GM23338 (cell line): Measurements from ENCODE around the gene ST14. TPM values are rescaled to one million over a fixed set of nuclear protein-coding genes. Genes with fewer than 3 reads are reported as not detected.

ENCODE experiments used
- ATAC-seq: fragments of 200-7000 bp; cut with Tn5 transposase; 3 replicates; pipeline ENCODE4 v1.9.1; 2020
- DNase-seq: peaks from one replicate; pipeline ENCODE4 v3.0.0-alpha.2; 2015; ENCODE audit warnings: low spot score
- H2AFZ ChIP-seq: fragments of 200-600 bp; sonication (generic); 2 replicates; pipeline ENCODE4 v1.8.0; 2016; ENCODE audit warnings: antibody characterized with exemption, mild to moderate bottlenecking, moderate library complexity
- H3F3A ChIP-seq: fragments of 200-600 bp; sonication (generic); replicated peaks from 2 replicates; pipeline ENCODE4 v1.8.0; 2017; ENCODE audit warnings: antibody characterized with exemption, mixed run types, low read depth
- H3K27ac ChIP-seq: fragments of 200-600 bp; sonication (generic); 2 replicates; pipeline ENCODE4 v1.6.1; 2016; ENCODE audit warnings: low read depth
- H3K27me3 ChIP-seq: fragments of 200-600 bp; sonication (generic); 2 replicates; pipeline ENCODE4 v1.8.0; 2016; ENCODE audit warnings: mild to moderate bottlenecking, mixed run types, moderate library complexity; ENCODE audit not compliant: insufficient read depth
- H3K36me3 ChIP-seq: fragments of 200-600 bp; sonication (generic); 2 replicates; pipeline ENCODE4 v1.8.0; 2016; ENCODE audit warnings: mild to moderate bottlenecking; ENCODE audit not compliant: insufficient read depth
- H3K4me1 ChIP-seq: fragments of 200-600 bp; sonication (generic); 2 replicates; pipeline ENCODE4 v1.8.0; 2016; ENCODE audit warnings: mild to moderate bottlenecking, moderate library complexity; ENCODE audit not compliant: insufficient read depth
- H3K4me2 ChIP-seq: fragments of 200-600 bp; sonication (generic); 2 replicates; pipeline ENCODE4 v1.7.1; 2017; ENCODE audit warnings: mixed run types
- H3K4me3 ChIP-seq: fragments of 200-600 bp; sonication (generic); 2 replicates; pipeline ENCODE4 v1.6.1; 2016; ENCODE audit warnings: mixed run types
- H3K79me2 ChIP-seq: fragments of 200-600 bp; sonication (generic); replicated peaks from 2 replicates; pipeline ENCODE4 v1.8.0; 2017; ENCODE audit warnings: mild to moderate bottlenecking; ENCODE audit not compliant: insufficient read depth
- H3K9me2 ChIP-seq: fragments of 200-600 bp; sonication (generic); 2 replicates; pipeline ENCODE4 v1.8.0; 2017; ENCODE audit not compliant: insufficient read depth
- H4K20me1 ChIP-seq: fragments of 200-600 bp; sonication (generic); replicated peaks from 2 replicates; pipeline ENCODE4 v1.8.0; 2017; ENCODE audit warnings: mild to moderate bottlenecking; ENCODE audit not compliant: insufficient read depth
- H3K27ac Mint-ChIP-seq: 2 replicates; pipeline ENCODE4 v1.8.0; 2020; ENCODE audit warnings: inconsistent platforms, mild to moderate bottlenecking, moderate library complexity, mixed read lengths
- H3K27me3 Mint-ChIP-seq: 3 replicates; pipeline ENCODE4 v1.8.0; 2022; ENCODE audit warnings: low read depth, mild to moderate bottlenecking, moderate library complexity, mixed read lengths, inconsistent platforms; ENCODE audit not compliant: insufficient read depth, poor library complexity
- H3K36me3 Mint-ChIP-seq: 3 replicates; pipeline ENCODE4 v1.8.0; 2021; ENCODE audit warnings: low read depth, mild to moderate bottlenecking, inconsistent platforms, moderate library complexity, mixed read lengths
- H3K4me1 Mint-ChIP-seq: 3 replicates; pipeline ENCODE4 v1.8.0; 2020; ENCODE audit warnings: mild to moderate bottlenecking, inconsistent platforms, mixed read lengths
- H3K4me3 Mint-ChIP-seq: 3 replicates; pipeline ENCODE4 v1.8.0; 2021; ENCODE audit warnings: moderate library complexity, mild to moderate bottlenecking, inconsistent platforms, mixed read lengths
- H3K9me3 Mint-ChIP-seq: 3 replicates; pipeline ENCODE4 v1.8.0; 2020; ENCODE audit warnings: moderate library complexity, mild to moderate bottlenecking, inconsistent platforms, mixed read lengths
- CREB1 ChIP-seq: fragments of 250-450 bp; sonication (Bioruptor Pico); IDR thresholded peaks from 2 replicates; pipeline ENCODE4 v1.5.0; 2020; ENCODE audit warnings: low read depth, mild to moderate bottlenecking, moderate library complexity
- EZH2 ChIP-seq: fragments of 200-600 bp; sonication (generic); IDR thresholded peaks from one replicate; pipeline ENCODE4 v1.8.0; 2017; ENCODE audit warnings: antibody characterized with exemption, mild to moderate bottlenecking, low read depth; ENCODE audit not compliant: unreplicated experiment
- EZH2phosphoT487 ChIP-seq: fragments of 200-600 bp; sonication (generic); IDR thresholded peaks from one replicate; pipeline ENCODE4 v1.8.1; 2018; ENCODE audit warnings: antibody characterized with exemption; ENCODE audit not compliant: unreplicated experiment
- JUNB ChIP-seq: IDR thresholded peaks from one replicate; pipeline ENCODE4 v1.6.1; 2016; ENCODE audit warnings: antibody characterized with exemption; ENCODE audit not compliant: unreplicated experiment
- NANOG ChIP-seq: IDR thresholded peaks from 2 replicates; pipeline ENCODE4 v1.6.1; 2016; ENCODE audit warnings: antibody characterized with exemption, borderline replicate concordance
- POLR2AphosphoS5 ChIP-seq: IDR thresholded peaks from 2 replicates; pipeline ENCODE4 v1.6.1; 2016; ENCODE audit warnings: antibody characterized with exemption, low read depth
- STAT1 ChIP-seq: IDR thresholded peaks from one replicate; pipeline ENCODE4 v1.6.1; 2016; ENCODE audit warnings: antibody characterized with exemption; ENCODE audit not compliant: unreplicated experiment
- ZNF114 ChIP-seq: fragments of 250-450 bp; sonication (Bioruptor Pico); IDR thresholded peaks from 2 replicates; pipeline ENCODE4 v1.5.0; 2020; ENCODE audit warnings: mild to moderate bottlenecking, moderate library complexity
- ZNF331 ChIP-seq: fragments of 250-450 bp; sonication (Bioruptor Pico); IDR thresholded peaks from 2 replicates; pipeline ENCODE4 v1.5.0; 2020; ENCODE audit warnings: low read depth, mild to moderate bottlenecking, moderate library complexity
- polyA plus RNA-seq: library from polyadenylated mRNA; unstranded; fragments of >200 nt; fragmentation: Nextera tagmentation; extraction: Ambion mirVana; gene quantifications from 2 replicates; pipeline ENCODE4 v1.2.1, GENCODE V29; 2016
- total RNA-seq: library from RNA; depleted of rRNA; stranded (reverse); fragments of >200 nt; shearing (Covaris generic); gene quantifications from 2 replicates; pipeline ENCODE4 v1.2.3, GENCODE V29; 2014
- TF ChIP-seq, protein P1 (sequence below): fragments of 250-450 bp; sonication (Bioruptor Pico); IDR thresholded peaks from 2 replicates; pipeline ENCODE4 v1.5.0; 2020; ENCODE audit warnings: mild to moderate bottlenecking, moderate library complexity
- TF ChIP-seq, protein P2 (sequence below): IDR thresholded peaks from one replicate; pipeline ENCODE4 v1.6.1; 2018; ENCODE audit warnings: antibody characterized with exemption; ENCODE audit not compliant: unreplicated experiment
- TF ChIP-seq, protein P3 (sequence below): IDR thresholded peaks from 2 replicates; pipeline ENCODE4 v1.6.1; 2016; ENCODE audit warnings: antibody characterized with exemption
- TF ChIP-seq, protein P4 (sequence below), 2 experiments: fragments of 200-600 bp in 1 of 2; sonication (generic) in 1 of 2; conservative IDR thresholded peaks; 2 replicates each; pipeline versions ENCODE4 v1.5.1 to v1.6.1; 2016 to 2017; ENCODE audit warnings: antibody characterized with exemption in 2 of 2, low read depth in 2 of 2, mild to moderate bottlenecking in 2 of 2, moderate library complexity in 1 of 2

The ST14 gene
- total and polyA plus RNA-seq, 2 experiments from 2014 or later = 7.9 to 32.7 TPM

DNA sequence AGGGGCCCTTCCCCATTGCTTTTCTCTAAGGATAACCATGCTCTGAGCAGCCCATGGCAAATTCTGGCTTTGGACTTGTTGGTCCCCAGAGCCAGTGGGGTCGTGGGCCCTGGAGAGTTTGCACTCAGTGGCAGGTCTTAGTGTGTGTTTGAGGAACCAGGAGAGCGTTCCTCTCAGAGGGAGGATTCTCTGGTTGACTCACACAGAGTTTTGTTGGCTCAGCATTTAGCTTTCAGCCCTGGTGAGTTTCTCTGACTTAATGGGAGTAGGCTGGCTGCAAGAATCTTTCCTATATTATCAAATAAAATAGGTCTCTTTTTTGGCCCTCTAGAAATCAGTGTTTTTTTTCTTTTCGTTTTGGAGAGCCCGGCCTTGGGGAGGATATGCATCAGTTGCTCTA, 20.9 kb downstream of the ST14 start:
- no peaks in the 10 kb centered on the region for H3K9me3 Mint-ChIP-seq
- Histone ChIP-seq H3K4me3 (no peak overlapping the region), H4K20me1 (no peaks in the 10 kb centered on the region), H3K9me2 (no peaks in the 10 kb centered on the region), H2AFZ (no peak overlapping the region), H3K4me1 (no peaks in the 10 kb centered on the region; the same call in 1 of the 2 replicates), H3K4me2 (no peak overlapping the region), H3F3A (no peaks in the 10 kb centered on the region), H3K27me3 (no peaks in the 10 kb centered on the region), H3K27ac (no peak overlapping the region), H3K36me3 (no peaks in the 10 kb centered on the region), H3K79me2 (no peaks in the 10 kb centered on the region)
- H3K4me1 Mint-ChIP-seq = peaks cover 14% of the 10 kb centered on the region
- no peaks in the 10 kb centered on the region; the same call in 2 of the 3 replicates for H3K36me3 Mint-ChIP-seq
- peaks cover 7% of the 10 kb centered on the region for H3K27me3 Mint-ChIP-seq
- TF ChIP-seq, protein P1, sequence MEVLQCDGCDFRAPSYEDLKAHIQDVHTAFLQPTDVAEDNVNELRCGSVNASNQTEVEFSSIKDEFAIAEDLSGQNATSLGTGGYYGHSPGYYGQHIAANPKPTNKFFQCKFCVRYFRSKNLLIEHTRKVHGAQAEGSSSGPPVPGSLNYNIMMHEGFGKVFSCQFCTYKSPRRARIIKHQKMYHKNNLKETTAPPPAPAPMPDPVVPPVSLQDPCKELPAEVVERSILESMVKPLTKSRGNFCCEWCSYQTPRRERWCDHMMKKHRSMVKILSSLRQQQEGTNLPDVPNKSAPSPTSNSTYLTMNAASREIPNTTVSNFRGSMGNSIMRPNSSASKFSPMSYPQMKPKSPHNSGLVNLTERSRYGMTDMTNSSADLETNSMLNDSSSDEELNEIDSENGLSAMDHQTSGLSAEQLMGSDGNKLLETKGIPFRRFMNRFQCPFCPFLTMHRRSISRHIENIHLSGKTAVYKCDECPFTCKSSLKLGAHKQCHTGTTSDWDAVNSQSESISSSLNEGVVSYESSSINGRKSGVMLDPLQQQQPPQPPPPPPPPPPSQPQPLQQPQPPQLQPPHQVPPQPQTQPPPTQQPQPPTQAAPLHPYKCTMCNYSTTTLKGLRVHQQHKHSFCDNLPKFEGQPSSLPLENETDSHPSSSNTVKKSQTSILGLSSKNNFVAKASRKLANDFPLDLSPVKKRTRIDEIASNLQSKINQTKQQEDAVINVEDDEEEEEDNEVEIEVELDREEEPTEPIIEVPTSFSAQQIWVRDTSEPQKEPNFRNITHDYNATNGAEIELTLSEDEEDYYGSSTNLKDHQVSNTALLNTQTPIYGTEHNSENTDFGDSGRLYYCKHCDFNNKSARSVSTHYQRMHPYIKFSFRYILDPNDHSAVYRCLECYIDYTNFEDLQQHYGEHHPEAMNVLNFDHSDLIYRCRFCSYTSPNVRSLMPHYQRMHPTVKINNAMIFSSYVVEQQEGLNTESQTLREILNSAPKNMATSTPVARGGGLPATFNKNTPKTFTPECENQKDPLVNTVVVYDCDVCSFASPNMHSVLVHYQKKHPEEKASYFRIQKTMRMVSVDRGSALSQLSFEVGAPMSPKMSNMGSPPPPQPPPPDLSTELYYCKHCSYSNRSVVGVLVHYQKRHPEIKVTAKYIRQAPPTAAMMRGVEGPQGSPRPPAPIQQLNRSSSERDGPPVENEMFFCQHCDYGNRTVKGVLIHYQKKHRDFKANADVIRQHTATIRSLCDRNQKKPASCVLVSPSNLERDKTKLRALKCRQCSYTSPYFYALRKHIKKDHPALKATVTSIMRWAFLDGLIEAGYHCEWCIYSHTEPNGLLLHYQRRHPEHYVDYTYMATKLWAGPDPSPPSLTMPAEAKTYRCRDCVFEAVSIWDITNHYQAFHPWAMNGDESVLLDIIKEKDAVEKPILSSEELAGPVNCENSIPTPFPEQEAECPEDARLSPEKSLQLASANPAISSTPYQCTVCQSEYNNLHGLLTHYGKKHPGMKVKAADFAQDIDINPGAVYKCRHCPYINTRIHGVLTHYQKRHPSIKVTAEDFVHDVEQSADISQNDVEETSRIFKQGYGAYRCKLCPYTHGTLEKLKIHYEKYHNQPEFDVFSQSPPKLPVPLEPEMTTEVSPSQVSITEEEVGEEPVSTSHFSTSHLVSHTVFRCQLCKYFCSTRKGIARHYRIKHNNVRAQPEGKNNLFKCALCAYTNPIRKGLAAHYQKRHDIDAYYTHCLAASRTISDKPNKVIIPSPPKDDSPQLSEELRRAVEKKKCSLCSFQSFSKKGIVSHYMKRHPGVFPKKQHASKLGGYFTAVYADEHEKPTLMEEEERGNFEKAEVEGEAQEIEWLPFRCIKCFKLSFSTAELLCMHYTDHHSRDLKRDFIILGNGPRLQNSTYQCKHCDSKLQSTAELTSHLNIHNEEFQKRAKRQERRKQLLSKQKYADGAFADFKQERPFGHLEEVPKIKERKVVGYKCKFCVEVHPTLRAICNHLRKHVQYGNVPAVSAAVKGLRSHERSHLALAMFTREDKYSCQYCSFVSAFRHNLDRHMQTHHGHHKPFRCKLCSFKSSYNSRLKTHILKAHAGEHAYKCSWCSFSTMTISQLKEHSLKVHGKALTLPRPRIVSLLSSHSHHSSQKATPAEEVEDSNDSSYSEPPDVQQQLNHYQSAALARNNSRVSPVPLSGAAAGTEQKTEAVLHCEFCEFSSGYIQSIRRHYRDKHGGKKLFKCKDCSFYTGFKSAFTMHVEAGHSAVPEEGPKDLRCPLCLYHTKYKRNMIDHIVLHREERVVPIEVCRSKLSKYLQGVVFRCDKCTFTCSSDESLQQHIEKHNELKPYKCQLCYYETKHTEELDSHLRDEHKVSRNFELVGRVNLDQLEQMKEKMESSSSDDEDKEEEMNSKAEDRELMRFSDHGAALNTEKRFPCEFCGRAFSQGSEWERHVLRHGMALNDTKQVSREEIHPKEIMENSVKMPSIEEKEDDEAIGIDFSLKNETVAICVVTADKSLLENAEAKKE = no peak
- no peak for TF ChIP-seq ZNF331 (CRISPR knock-in tag)
- TF ChIP-seq STAT1 = no peak
- TF ChIP-seq, protein P2, sequence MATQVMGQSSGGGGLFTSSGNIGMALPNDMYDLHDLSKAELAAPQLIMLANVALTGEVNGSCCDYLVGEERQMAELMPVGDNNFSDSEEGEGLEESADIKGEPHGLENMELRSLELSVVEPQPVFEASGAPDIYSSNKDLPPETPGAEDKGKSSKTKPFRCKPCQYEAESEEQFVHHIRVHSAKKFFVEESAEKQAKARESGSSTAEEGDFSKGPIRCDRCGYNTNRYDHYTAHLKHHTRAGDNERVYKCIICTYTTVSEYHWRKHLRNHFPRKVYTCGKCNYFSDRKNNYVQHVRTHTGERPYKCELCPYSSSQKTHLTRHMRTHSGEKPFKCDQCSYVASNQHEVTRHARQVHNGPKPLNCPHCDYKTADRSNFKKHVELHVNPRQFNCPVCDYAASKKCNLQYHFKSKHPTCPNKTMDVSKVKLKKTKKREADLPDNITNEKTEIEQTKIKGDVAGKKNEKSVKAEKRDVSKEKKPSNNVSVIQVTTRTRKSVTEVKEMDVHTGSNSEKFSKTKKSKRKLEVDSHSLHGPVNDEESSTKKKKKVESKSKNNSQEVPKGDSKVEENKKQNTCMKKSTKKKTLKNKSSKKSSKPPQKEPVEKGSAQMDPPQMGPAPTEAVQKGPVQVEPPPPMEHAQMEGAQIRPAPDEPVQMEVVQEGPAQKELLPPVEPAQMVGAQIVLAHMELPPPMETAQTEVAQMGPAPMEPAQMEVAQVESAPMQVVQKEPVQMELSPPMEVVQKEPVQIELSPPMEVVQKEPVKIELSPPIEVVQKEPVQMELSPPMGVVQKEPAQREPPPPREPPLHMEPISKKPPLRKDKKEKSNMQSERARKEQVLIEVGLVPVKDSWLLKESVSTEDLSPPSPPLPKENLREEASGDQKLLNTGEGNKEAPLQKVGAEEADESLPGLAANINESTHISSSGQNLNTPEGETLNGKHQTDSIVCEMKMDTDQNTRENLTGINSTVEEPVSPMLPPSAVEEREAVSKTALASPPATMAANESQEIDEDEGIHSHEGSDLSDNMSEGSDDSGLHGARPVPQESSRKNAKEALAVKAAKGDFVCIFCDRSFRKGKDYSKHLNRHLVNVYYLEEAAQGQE = no peak
- TF ChIP-seq EZH2 = no peak
- TF ChIP-seq, protein P3, sequence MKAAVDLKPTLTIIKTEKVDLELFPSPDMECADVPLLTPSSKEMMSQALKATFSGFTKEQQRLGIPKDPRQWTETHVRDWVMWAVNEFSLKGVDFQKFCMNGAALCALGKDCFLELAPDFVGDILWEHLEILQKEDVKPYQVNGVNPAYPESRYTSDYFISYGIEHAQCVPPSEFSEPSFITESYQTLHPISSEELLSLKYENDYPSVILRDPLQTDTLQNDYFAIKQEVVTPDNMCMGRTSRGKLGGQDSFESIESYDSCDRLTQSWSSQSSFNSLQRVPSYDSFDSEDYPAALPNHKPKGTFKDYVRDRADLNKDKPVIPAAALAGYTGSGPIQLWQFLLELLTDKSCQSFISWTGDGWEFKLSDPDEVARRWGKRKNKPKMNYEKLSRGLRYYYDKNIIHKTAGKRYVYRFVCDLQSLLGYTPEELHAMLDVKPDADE = no peak
- TF ChIP-seq POLR2AphosphoS5 = no peak
- TF ChIP-seq, protein P4, sequence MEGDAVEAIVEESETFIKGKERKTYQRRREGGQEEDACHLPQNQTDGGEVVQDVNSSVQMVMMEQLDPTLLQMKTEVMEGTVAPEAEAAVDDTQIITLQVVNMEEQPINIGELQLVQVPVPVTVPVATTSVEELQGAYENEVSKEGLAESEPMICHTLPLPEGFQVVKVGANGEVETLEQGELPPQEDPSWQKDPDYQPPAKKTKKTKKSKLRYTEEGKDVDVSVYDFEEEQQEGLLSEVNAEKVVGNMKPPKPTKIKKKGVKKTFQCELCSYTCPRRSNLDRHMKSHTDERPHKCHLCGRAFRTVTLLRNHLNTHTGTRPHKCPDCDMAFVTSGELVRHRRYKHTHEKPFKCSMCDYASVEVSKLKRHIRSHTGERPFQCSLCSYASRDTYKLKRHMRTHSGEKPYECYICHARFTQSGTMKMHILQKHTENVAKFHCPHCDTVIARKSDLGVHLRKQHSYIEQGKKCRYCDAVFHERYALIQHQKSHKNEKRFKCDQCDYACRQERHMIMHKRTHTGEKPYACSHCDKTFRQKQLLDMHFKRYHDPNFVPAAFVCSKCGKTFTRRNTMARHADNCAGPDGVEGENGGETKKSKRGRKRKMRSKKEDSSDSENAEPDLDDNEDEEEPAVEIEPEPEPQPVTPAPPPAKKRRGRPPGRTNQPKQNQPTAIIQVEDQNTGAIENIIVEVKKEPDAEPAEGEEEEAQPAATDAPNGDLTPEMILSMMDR (conservative IDR thresholded peaks at IDR 0.05; ENCODE audit: low read depth in 2 of 2) = no peak
- TF ChIP-seq JUNB = no peak
- TF ChIP-seq CREB1 (CRISPR knock-in tag) = no peak
- TF ChIP-seq ZNF114 = no peak
- TF ChIP-seq EZH2phosphoT487 = no peak
- no peak for TF ChIP-seq NANOG
- ATAC-seq = no peak
- no peak overlapping the region for H3K27ac Mint-ChIP-seq
- DNase-seq = no peak
- H3K4me3 Mint-ChIP-seq = no peak overlapping the region
